GM21786 (cell line): ENCODE results near the gene NAIF1.
"Not testable (repeated sequence)": the region's sequence is repeated elsewhere in the genome, so short reads cannot be mapped to it uniquely, and the experiment has no call there.

Source experiments
- ATAC-seq: cut with Tn5 transposase; IDR thresholded peaks from one replicate; pipeline ENCODE4 v1.9.1; 2021; ENCODE audit not compliant: unreplicated experiment

The NAIF1 gene

GRCh38 chr9:128062279-128062678, 4.8 kb downstream of the NAIF1 start:
- no peak for ATAC-seq

GRCh38 chr9:128061275-128061960, 5.7 kb downstream of the NAIF1 start:
- ATAC-seq: no peak

GRCh38 chr9:128059365-128059983, 7.6 kb downstream of the NAIF1 start:
- ATAC-seq: no peak

GRCh38 chr9:128057724-128058409, 9.3 kb downstream of the NAIF1 start:
- ATAC-seq: no peak

GRCh38 chr9:128056887-128057723, 10.0 kb downstream of the NAIF1 start:
- no peak for ATAC-seq

DNA sequence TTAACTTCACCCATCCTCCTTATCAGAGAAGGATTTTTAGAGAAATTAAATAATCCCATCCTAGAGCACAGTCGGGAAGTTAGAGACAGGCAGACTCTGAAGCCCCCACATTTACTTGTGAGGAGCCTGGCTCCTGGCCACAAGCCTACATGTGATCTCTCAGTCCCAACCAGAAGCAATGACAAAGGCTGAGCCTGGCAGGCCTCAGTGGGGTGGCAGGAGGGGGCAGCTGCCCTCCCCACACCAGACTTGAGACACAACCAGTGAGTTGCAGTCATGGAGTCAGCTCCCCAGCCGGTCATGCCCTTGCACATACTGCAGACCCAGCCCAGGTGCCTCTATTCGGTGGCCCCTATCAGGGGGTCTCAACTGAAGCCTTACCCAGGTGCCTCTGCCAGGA, 11.0 kb downstream of the NAIF1 start:
- ATAC-seq: no peak

DNA sequence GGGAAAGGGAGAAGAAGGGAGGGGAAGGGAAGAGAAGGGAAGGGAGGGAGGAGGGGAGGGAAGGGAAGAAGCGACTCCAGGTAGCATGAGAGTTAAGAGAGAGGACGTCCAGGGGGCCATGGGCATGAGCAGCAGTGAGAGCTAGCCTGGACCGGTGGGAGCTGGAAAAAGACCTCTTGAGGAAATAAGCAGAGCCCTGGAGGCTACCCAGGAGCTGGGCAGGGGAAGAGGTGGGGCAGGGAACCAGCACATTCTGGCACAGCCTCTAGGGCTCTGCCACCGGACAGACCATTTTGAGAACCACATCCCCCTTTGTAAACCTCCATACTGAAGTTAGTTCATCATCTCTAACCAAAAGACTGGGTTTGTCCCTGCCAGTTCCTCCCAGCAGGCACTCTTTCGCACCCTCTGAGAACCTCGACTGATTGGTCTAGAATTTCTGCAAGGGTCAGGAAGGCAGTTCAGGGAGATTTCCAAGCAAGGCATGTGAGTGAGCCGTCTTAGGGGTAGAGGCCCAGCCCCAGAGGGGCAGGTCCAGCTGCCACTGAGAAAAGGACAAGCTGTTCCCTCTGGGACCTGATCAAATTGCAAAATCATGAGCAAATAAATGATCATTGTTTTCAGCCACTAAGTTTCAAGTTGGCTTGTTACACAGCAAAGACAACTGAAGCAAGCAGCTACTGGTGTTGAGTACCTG, 11.6 kb downstream of the NAIF1 start:
- no peak for ATAC-seq

GRCh38 chr9:128054087-128054486, 13.0 kb downstream of the NAIF1 start:
- no peak for ATAC-seq

GRCh38 chr9:128053560-128053959, 13.6 kb downstream of the NAIF1 start:
- no peak for ATAC-seq

- no peak for ATAC-seq
Measured at GRCh38 chr9:128051932-128052709, 15.0 kb downstream of the NAIF1 start.

- no peak for ATAC-seq
Measured at GRCh38 chr9:128049843-128050242, 17.3 kb downstream of the NAIF1 start.

- no peak for ATAC-seq
Measured at GRCh38 chr9:128048663-128049062, 18.5 kb downstream of the NAIF1 start.

GRCh38 chr9:128047231-128047630, 19.9 kb downstream of the NAIF1 start:
- no peak for ATAC-seq

DNA sequence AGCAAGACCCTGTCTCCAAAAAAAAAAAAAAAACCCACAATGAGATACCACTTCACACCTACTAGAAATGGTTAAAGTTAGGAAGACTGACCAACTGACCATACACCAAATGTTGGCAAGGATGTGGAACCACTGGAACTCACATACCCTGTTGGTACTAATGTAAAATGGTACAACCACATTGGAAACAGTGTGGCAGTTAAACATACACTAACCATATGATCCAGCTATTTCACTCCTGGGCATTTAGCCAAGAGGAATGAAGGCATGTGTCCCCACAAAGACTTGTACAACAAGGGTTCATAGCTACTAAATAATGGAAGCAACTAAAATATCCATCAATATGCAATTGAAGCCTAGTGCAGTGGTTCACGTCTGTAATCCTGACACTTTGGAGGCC, 21.3 kb downstream of the NAIF1 start:
- ATAC-seq: no peak

GRCh38 chr9:128045409-128045808, 21.7 kb downstream of the NAIF1 start:
- ATAC-seq: not testable (repeated sequence)

DNA sequence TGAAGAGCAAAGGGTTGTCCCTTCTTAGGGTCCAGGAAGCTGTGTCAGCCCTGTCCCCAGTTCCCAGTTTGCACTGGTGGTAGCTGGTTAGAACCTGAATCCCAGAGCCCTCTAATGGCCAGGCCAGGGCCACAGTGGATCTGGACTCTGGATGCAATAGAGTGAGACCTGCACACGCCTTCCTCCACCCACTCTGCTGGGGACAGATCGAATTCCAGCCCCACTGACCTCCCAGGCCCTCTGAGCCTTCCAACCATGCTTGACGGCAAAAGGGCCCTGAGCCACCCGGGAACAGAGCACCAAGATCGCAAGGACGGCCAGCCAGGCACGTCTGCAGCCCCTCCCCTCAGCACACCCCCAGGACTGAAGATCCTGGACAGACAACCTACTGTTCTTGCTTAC, 23.7 kb downstream of the NAIF1 start:
- no peak for ATAC-seq

DNA sequence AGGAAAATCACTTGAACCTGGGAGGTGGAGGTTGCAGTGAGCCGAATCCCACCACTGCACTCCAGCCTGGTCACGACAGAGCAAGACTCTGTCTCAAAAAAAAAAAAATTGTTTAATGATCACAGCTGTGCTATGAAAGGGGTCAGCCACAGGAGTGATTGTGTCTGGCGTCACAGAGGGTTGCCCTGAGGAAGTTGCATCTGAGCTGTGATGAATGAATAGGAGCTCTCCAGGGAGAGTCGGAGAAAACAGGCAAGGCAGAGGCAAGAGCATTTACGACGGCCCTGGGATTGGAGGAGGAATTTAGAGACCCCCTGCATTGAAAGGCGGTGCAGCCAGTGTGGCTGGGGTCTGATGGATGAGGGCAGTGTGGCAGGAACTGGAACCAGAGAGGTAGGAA, 25.1 kb downstream of the NAIF1 start:
- ATAC-seq: no peak

DNA sequence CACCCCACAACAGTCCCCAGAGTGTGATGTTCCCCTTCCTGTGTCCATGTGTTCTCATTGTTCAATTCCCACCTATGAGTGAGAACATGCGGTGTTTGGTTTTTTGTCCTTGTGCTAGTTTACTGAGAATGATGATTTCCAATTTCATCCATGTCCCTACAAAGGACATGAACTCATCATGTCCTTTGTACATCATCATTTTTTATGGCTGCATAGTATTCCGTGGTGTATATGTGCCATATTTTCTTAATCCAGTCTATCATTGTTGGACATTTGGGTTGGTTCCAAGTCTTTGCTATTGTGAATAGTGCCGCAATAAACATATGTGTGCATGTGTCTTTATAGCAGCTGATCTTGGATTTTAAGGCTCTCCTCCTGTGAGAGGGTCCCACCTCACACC, 26.3 kb downstream of the NAIF1 start:
- not testable (repeated sequence) for ATAC-seq

- not testable (repeated sequence) for ATAC-seq
Measured at GRCh38 chr9:128036522-128036921, 30.6 kb downstream of the NAIF1 start.
